Epithelial cell of esophagus (primary cell): ENCODE measurements around the gene SEC24D.
A peak's percentile ranks its signal among the peaks of the same experiment; 100 is the strongest.

Experiments
- DNase-seq: peaks from one replicate; pipeline ENCODE4 v3.0.0; 2010; ENCODE audit warnings: low read depth
- H3K4me3 ChIP-seq: 2 replicates; pipeline ENCODE4 v1.5.1; 2011; ENCODE audit warnings: mild to moderate bottlenecking, low read length, control low read depth
- TF ChIP-seq, protein P1 (sequence below): IDR thresholded peaks from 2 replicates; pipeline ENCODE4 v1.5.1; 2011; ENCODE audit warnings: low read depth, mild to moderate bottlenecking, low read length, control low read depth, inconsistent platforms; ENCODE audit not compliant: insufficient read depth; ENCODE audit errors: missing control alignments

Gene SEC24D

GRCh38 chr4:118727360-118727759 is 108.6 kb downstream of the SEC24D start:
- H3K4me3 ChIP-seq: no peak overlapping the region
- TF ChIP-seq, protein P1, sequence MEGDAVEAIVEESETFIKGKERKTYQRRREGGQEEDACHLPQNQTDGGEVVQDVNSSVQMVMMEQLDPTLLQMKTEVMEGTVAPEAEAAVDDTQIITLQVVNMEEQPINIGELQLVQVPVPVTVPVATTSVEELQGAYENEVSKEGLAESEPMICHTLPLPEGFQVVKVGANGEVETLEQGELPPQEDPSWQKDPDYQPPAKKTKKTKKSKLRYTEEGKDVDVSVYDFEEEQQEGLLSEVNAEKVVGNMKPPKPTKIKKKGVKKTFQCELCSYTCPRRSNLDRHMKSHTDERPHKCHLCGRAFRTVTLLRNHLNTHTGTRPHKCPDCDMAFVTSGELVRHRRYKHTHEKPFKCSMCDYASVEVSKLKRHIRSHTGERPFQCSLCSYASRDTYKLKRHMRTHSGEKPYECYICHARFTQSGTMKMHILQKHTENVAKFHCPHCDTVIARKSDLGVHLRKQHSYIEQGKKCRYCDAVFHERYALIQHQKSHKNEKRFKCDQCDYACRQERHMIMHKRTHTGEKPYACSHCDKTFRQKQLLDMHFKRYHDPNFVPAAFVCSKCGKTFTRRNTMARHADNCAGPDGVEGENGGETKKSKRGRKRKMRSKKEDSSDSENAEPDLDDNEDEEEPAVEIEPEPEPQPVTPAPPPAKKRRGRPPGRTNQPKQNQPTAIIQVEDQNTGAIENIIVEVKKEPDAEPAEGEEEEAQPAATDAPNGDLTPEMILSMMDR: no peak
- DNase-seq: no peak

DNA sequence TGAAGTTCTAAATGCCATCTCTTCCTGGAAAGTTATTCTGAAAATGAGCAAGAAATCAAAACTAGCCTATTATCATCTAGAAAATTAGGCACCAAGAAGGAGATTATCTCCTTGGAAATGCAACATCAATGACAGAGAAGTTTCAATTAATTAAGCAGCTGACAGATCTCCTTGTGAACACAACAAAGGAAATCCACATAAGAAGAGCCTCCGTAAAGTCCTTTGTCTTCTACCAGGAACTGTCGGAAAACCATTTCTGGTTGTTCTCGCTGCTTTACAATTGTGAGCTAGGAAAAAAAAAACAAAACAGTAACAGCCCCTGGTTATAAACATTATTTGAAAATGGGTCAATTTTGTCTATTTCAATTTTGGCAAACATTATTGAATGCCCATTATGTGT is 112.6 kb downstream of the SEC24D start:
- TF ChIP-seq, protein P1: no peak
- no peak for DNase-seq
- H3K4me3 ChIP-seq: no peak overlapping the region

GRCh38 chr4:118721752-118722151 is 114.2 kb downstream of the SEC24D start:
- no peak overlapping the region for H3K4me3 ChIP-seq
- TF ChIP-seq, protein P1: no peak
- DNase-seq: no peak

DNA sequence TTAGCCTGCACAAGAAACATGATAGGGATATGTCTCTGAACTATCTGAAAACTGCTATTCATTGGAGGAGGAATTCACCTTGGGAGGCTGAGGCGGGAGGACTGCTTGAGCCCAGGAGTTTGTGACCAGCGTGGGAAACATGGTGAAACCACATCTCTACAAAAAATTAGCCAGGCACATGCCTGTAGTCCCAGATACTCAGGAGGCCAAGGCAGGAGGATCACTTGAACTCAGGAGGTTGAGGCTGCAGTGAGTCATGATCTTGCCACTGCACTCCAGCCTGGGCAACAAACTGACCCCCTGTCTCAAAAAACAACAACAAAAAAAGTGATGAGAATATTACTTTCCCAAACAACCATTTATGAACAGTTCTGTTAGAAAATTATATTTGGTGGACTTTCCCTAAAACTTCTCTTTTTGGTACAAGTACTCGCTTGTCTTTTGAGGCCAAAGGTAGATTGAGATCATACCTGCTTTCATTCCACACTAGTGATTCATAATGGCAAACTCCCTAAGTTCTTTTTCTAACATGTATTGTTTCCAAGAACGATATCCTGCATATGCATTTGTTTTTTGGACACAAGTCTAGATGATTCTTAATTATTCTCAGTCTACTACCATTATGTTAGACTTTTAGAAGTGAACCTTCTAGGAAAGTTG is 117.3 kb downstream of the SEC24D start:
- peak; percentile 82 for DNase-seq
- H3K4me3 ChIP-seq: no peak overlapping the region
- TF ChIP-seq, protein P1: no peak

DNA sequence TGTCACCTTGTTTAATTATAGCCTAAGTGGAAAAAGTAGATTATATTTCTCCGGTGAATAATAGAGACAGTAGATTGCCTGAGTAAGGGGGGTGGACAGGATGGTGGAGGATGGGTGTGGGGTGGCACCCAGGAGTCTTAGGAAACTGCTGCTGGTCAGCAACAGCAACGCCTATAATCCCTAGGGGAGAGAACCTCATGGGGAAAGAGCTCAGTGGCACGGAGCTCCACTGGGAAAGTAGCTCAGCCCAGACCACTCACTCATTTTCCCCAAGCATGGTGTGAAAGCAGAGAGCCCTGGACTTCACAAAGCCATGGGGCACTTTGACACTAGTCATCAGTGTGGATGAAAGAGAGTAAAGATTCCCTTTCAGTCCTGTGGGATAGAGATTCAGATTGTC is 119.6 kb downstream of the SEC24D start:
- TF ChIP-seq, protein P1: no peak
- no peak overlapping the region for H3K4me3 ChIP-seq
- no peak for DNase-seq

DNA sequence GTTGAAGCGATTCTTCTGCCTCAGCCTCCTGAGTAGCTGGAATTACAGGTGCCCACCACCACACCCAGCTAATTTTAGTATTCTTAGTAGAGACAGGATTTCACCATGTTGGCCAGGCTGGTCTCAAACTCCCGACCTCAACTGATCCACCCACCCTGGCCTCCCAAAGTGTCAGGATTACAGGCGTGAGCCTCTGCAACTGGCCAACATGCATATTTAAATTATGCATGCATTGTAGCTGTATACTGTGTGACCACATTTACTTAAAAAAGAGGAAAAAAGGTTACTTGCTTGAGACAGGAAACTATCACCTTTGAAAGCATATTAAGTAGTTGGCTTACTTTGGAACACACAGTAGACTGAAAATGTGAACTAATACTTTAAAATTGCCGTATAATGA is 121.2 kb downstream of the SEC24D start:
- no peak for DNase-seq
- H3K4me3 ChIP-seq: no peak overlapping the region
- TF ChIP-seq, protein P1: no peak

DNA sequence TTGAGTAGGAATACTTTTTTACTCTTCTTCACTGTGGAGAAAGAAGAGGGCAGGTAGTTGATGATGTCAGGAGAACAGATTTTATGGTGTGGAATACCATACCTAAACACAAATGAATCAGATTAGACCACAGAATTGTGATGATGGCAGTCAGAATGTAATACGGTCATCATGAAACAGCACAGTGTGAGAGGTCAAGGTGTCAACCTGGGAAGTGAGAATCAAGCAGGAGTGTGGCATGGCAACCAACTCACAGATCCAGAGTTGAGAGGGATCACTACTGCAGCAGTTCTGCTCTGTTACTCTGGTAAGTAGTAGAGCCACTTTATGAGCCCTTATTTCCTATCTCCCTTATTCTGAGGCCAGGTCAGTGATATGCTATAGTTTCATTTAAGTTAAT is 123.1 kb downstream of the SEC24D start:
- DNase-seq: no peak
- TF ChIP-seq, protein P1: no peak

More for the DNA sequence above, 123.1 kb downstream of the SEC24D start:
- no peak overlapping the region for H3K4me3 ChIP-seq
